HCT116 (cell line): ENCODE results near the gene DAPL1. TPM values are rescaled to one million over a fixed set of nuclear protein-coding genes. Genes with fewer than 3 reads are reported as not detected.

Experiments used
- ATAC-seq: fragments of 200-7000 bp; cut with Tn5 transposase; 2 replicates; pipeline ENCODE4 v1.9.1; 2020; ENCODE audit warnings: mild to moderate bottlenecking, moderate library complexity
- BruUV-seq: library from RNA; stranded (reverse); fragments of 400-500 nt; replicated peaks from 2 replicates; lab custom pipeline; 2021; lab: Mats Ljungman, UMichigan
- CTCF ChIA-PET: fragments of 300-600 bp; sonication (Branson Sonifier 250); formaldehyde crosslinking; loops from one replicate; lab custom pipeline; 2021; ENCODE audit warnings: antibody characterized with exemption; lab: Charles Lee
- POLR2A ChIA-PET: fragments of 300-600, 350-600 bp; sonication (Branson Sonifier 250); formaldehyde crosslinking; loops from one replicate; lab custom pipeline; 2021; ENCODE audit warnings: antibody characterized with exemption; lab: Charles Lee
- RAD21 ChIA-PET, 2 experiments: fragments of 300-600 bp; sonication (Branson Sonifier 250); formaldehyde crosslinking; loops; one replicate each; lab custom pipeline; 2023; ENCODE audit warnings: low total read pairs in 2 of 2; ENCODE audit not compliant: uncharacterized antibody in 2 of 2, unreplicated experiment in 2 of 2, low non-redundant PET in 1 of 2; lab: Charles Lee
- DNase-seq: peaks from one replicate; pipeline ENCODE4 v3.0.0-alpha.2; 2010; ENCODE audit warnings: low read depth, low spot score
- H2AFZ ChIP-seq: fragments of 200-600 bp; shearing (Covaris generic), sonication (generic); 2 replicates; pipeline ENCODE4 v1.6.1; 2017; ENCODE audit warnings: low read depth, mixed run types, mixed read lengths, antibody characterized with exemption, low read length; ENCODE audit not compliant: poor library complexity, severe bottlenecking
- H3K27ac ChIP-seq: 2 replicates; pipeline ENCODE4 v1.5.1; 2012; ENCODE audit warnings: low read depth, low read length
- H3K27me3 ChIP-seq: fragments of 200-600 bp; sonication (generic); 2 replicates; pipeline ENCODE4 v1.6.1; 2016; ENCODE audit warnings: mixed run types, low read length, mixed read lengths; ENCODE audit not compliant: insufficient read depth
- H3K36me3 ChIP-seq, 2 experiments: fragments of 200-500 bp in 1 of 2; fragments of 200-600 bp in 1 of 2; sonication (Bioruptor generic) in 1 of 2; sonication (generic) in 1 of 2; 2 replicates each; pipeline versions ENCODE4 v1.5.1 to v1.6.1; 2014 to 2016; ENCODE audit warnings: low read length in 2 of 2, inconsistent platforms in 1 of 2, mixed read lengths in 1 of 2, mixed run types in 1 of 2; ENCODE audit not compliant: insufficient read depth in 2 of 2, control insufficient read depth in 1 of 2
- H3K4me1 ChIP-seq, 2 experiments: fragments of 200-600 bp in 1 of 2; sonication (generic) in 1 of 2; 2 replicates each; pipeline versions ENCODE4 v1.5.1 to v1.6.1; 2012 to 2017; ENCODE audit warnings: low read length in 2 of 2, inconsistent platforms in 1 of 2, mild to moderate bottlenecking in 1 of 2, mixed read lengths in 1 of 2, mixed run types in 1 of 2, moderate library complexity in 1 of 2; ENCODE audit not compliant: insufficient read depth in 2 of 2, control insufficient read depth in 1 of 2
- H3K4me2 ChIP-seq: fragments of 200-600 bp; sonication (generic); 2 replicates; pipeline ENCODE4 v1.6.1; 2017; ENCODE audit warnings: mixed run types, low read length, mixed read lengths
- H3K4me3 ChIP-seq, 2 experiments: fragments of 200-600 bp in 1 of 2; sonication (generic) in 1 of 2; replicated peaks in 1 of 2; 2 replicates each; pipeline ENCODE4 v1.5.1; 2011 to 2016; ENCODE audit warnings: low read length in 2 of 2, control low read depth in 1 of 2, low read depth in 1 of 2, mild to moderate bottlenecking in 1 of 2, mixed read lengths in 1 of 2, mixed run types in 1 of 2
- H3K79me2 ChIP-seq: fragments of 200-600 bp; sonication (generic); 2 replicates; pipeline ENCODE4 v1.6.1; 2017; ENCODE audit warnings: mild to moderate bottlenecking, mixed run types, low read length, moderate library complexity, mixed read lengths; ENCODE audit not compliant: insufficient read depth
- H3K9ac ChIP-seq: fragments of 200-600 bp; sonication (generic); 2 replicates; pipeline ENCODE4 v1.6.1; 2016; ENCODE audit warnings: low read length, mixed read lengths
- H3K9me2 ChIP-seq: fragments of 200-600 bp; sonication (generic), shearing (Covaris generic); 2 replicates; pipeline ENCODE4 v1.6.1; 2017; ENCODE audit warnings: mixed run types, mild to moderate bottlenecking, moderate library complexity; ENCODE audit not compliant: insufficient read depth
- H3K9me3 ChIP-seq, 2 experiments: fragments of 200-500 bp in 1 of 2; fragments of 200-600 bp in 1 of 2; sonication (Bioruptor generic) in 1 of 2; sonication (generic) in 1 of 2; 2 replicates each; pipeline ENCODE4 v1.6.1; 2014 to 2017; ENCODE audit warnings: low read length in 2 of 2, mixed read lengths in 2 of 2, inconsistent platforms in 1 of 2, low read depth in 1 of 2, mild to moderate bottlenecking in 1 of 2, mixed run types in 1 of 2, moderate library complexity in 1 of 2; ENCODE audit not compliant: control insufficient read depth in 1 of 2, insufficient read depth in 1 of 2
- H4K20me1 ChIP-seq: fragments of 200-600 bp; sonication (generic), shearing (Covaris generic); 2 replicates; pipeline ENCODE4 v1.6.1; 2017; ENCODE audit warnings: mixed run types, mild to moderate bottlenecking, moderate library complexity; ENCODE audit not compliant: insufficient read depth
- CBX3 ChIP-seq: IDR thresholded peaks from 2 replicates; pipeline ENCODE4 v1.6.1; 2012; ENCODE audit warnings: low read depth
- CEBPB ChIP-seq: IDR thresholded peaks from 2 replicates; pipeline ENCODE4 v1.6.1; 2012; ENCODE audit warnings: low read depth
- EGR1 ChIP-seq: IDR thresholded peaks from 2 replicates; pipeline ENCODE4 v1.6.1; 2012; ENCODE audit warnings: low read depth
- ELF1 ChIP-seq: IDR thresholded peaks from 2 replicates; pipeline ENCODE4 v1.6.1; 2012; ENCODE audit warnings: low read depth, borderline replicate concordance
- EZH2 ChIP-seq: fragments of 200-600 bp; sonication (generic); IDR thresholded peaks from 2 replicates; pipeline ENCODE4 v1.6.1; 2017; ENCODE audit warnings: antibody characterized with exemption, mixed run types
- EZH2phosphoT487 ChIP-seq: fragments of 200-600 bp; IDR thresholded peaks from 2 replicates; pipeline ENCODE4 v1.6.1; 2018; ENCODE audit warnings: antibody characterized with exemption, borderline replicate concordance
- FOSL1 ChIP-seq: IDR thresholded peaks from 2 replicates; pipeline ENCODE4 v1.6.1; 2012; ENCODE audit warnings: low read depth
- POLR2A ChIP-seq: IDR thresholded peaks from 2 replicates; pipeline ENCODE4 v1.7.0; 2011; ENCODE audit warnings: borderline replicate concordance; ENCODE audit not compliant: insufficient read depth, insufficient read length; ENCODE audit errors: extremely low read depth
- TCF7L2 ChIP-seq: IDR thresholded peaks from 2 replicates; pipeline ENCODE4 v1.7.0; 2011; ENCODE audit warnings: borderline replicate concordance, inconsistent platforms; ENCODE audit not compliant: insufficient read depth, insufficient read length; ENCODE audit errors: extremely low read depth
- YY1 ChIP-seq: IDR thresholded peaks from 2 replicates; pipeline ENCODE4 v1.6.1; 2011; ENCODE audit warnings: low read length, low read depth, moderate library complexity, mild to moderate bottlenecking; ENCODE audit not compliant: insufficient replicate concordance; ENCODE audit errors: extremely low read depth
- ZFX ChIP-seq: fragments of 450-650 bp; IDR thresholded peaks from 2 replicates; pipeline ENCODE4 v1.6.1; 2017
- ZNF274 ChIP-seq: fragments of 200-500 bp; sonication (Bioruptor generic); IDR thresholded peaks from 2 replicates; pipeline ENCODE4 v1.6.1; 2014; ENCODE audit warnings: mild to moderate bottlenecking, low read depth, low read length, inconsistent platforms
- intact Hi-C: fragments of 100-400 bp; cut with micrococcal nuclease; formaldehyde crosslinking; loops from 2 replicates; pipeline ENCODE4 v1.10.0; 2022
- total RNA-seq: library from RNA; stranded (reverse); gene quantifications from one replicate; pipeline ENCODE4 v1.2.1, GENCODE V29; 2021; ENCODE audit not compliant: unreplicated experiment
- TF ChIP-seq, protein P1 (sequence below): IDR thresholded peaks from 2 replicates; pipeline ENCODE4 v1.6.1; 2012; ENCODE audit warnings: low read depth

Gene DAPL1
- total RNA-seq, 1 experiment from 2014 or later: not detected

DNA sequence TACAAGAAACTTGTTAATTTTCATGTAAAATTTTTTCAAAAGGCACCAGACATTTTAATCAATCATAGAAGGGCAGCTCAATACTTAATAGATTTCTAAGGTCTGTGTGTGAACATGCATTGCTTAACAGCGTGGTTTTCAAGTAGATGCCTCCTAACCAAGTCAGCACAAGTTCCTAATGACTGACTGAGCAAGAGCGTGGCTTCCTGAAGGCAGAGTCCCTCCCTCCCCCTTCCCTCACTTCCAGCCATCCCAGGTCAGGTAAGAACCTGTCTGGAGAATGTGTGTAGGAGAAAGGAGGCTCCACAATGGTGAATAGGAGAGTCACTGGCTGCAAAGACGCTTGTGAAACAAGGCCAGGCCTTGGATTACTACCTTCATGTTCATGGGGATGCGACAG lies 33.5 kb upstream of the DAPL1 start:
- H3K27ac ChIP-seq: no peak overlapping the region
- TF ChIP-seq ZFX (no peak), EZH2 (no peak), TCF7L2 (no peak), ZNF274 (no peak), FOSL1 (no peak), YY1 (no peak), EGR1 (no peak), POLR2A (no peak), ELF1 (no peak), CEBPB (no peak), CBX3 (no peak), EZH2phosphoT487 (no peak)
- TF ChIP-seq, protein P1, sequence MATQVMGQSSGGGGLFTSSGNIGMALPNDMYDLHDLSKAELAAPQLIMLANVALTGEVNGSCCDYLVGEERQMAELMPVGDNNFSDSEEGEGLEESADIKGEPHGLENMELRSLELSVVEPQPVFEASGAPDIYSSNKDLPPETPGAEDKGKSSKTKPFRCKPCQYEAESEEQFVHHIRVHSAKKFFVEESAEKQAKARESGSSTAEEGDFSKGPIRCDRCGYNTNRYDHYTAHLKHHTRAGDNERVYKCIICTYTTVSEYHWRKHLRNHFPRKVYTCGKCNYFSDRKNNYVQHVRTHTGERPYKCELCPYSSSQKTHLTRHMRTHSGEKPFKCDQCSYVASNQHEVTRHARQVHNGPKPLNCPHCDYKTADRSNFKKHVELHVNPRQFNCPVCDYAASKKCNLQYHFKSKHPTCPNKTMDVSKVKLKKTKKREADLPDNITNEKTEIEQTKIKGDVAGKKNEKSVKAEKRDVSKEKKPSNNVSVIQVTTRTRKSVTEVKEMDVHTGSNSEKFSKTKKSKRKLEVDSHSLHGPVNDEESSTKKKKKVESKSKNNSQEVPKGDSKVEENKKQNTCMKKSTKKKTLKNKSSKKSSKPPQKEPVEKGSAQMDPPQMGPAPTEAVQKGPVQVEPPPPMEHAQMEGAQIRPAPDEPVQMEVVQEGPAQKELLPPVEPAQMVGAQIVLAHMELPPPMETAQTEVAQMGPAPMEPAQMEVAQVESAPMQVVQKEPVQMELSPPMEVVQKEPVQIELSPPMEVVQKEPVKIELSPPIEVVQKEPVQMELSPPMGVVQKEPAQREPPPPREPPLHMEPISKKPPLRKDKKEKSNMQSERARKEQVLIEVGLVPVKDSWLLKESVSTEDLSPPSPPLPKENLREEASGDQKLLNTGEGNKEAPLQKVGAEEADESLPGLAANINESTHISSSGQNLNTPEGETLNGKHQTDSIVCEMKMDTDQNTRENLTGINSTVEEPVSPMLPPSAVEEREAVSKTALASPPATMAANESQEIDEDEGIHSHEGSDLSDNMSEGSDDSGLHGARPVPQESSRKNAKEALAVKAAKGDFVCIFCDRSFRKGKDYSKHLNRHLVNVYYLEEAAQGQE: no peak
- no peak for DNase-seq

More for the DNA sequence above, 33.5 kb upstream of the DAPL1 start:
- no peaks in the 10 kb centered on the region for H3K27me3 ChIP-seq
- H3K4me3 ChIP-seq: no peak overlapping the region
- BruUV-seq: no TSS peak
- no peak overlapping the region for H3K4me2 ChIP-seq
- H4K20me1 ChIP-seq: no peaks in the 10 kb centered on the region
- no peaks in the 10 kb centered on the region for H3K79me2 ChIP-seq
- POLR2A ChIA-PET: no interaction called here
- no peak overlapping the region for H3K9ac ChIP-seq
- H3K9me2 ChIP-seq: no peaks in the 10 kb centered on the region
- no peaks in the 10 kb centered on the region for H3K4me1 ChIP-seq
- intact Hi-C loops: no loop called here
- H3K9me3 ChIP-seq: no peaks in the 10 kb centered on the region
- H3K36me3 ChIP-seq: no peaks in the 10 kb centered on the region
- ATAC-seq: no peak
- RAD21 ChIA-PET: no interaction called here
- H2AFZ ChIP-seq: no peak overlapping the region
- CTCF ChIA-PET: no interaction called here
